Measurements from ENCODE around the gene SIK1.
"Not testable (repeated sequence)": the region's sequence is repeated elsewhere in the genome, so short reads cannot be mapped to it uniquely, and the experiment has no call there.

The SIK1 gene

DNA sequence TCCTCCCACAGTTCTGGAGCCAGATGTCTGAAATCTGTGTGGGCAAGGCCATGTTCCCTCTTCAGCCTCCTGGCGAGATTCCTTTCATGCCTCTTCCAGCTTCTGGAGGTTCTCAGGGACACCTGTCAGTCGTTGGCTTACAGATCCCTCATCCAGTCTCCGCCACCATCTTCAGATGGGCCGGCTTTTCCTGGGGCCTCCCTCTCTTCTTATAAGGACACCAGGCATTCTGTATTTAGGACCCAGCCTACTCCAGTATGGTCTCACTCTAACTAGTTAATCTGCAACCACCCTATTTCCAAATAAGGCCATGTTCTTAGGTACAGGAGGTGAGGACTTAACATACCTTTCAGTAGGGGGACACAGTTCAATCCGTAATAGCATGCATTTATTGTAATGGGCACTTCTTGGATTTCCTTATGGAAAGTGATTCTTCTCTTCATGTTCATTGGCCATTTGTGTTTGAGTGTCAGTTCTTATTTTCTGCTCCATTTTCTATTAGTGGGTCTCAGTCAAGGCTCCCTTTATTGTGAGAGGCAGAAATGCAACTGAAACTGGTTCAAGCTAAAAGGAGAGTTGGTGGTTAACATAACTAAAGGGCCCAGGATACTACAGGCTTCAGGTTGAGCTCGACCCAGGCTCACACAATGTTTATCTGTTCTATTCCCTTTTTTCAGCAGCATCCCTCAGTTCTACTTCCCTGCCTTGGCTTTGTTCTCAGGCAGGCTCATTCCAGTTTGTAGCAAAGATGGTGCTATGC is 12.6 kb upstream of the SIK1 start:
- not testable (repeated sequence) for DNase-seq (ENCODE audit: low read depth in 2 of 2)

DNA sequence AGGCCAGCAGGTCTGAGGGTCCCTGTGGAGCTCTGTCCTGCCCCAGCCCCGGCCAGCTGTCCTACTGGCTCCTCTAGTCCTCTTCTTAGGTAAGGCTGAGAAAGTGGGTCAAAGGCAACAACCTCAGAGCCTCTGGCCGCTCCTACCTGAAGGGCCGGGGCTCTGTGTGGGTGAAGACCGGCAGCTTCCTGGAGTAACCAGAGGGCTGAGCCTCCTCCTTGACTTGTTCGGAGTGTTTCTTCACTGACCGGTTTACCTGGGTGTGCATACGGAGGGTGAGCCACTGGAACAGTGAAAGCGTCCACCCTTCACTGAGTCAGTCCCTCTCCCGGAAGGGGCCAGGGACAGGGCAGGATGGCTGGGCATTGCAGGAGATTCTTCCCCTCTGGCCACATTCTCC is 9.3 kb upstream of the SIK1 start:
- not testable (repeated sequence) for DNase-seq (ENCODE audit: low read depth in 2 of 2)

DNA sequence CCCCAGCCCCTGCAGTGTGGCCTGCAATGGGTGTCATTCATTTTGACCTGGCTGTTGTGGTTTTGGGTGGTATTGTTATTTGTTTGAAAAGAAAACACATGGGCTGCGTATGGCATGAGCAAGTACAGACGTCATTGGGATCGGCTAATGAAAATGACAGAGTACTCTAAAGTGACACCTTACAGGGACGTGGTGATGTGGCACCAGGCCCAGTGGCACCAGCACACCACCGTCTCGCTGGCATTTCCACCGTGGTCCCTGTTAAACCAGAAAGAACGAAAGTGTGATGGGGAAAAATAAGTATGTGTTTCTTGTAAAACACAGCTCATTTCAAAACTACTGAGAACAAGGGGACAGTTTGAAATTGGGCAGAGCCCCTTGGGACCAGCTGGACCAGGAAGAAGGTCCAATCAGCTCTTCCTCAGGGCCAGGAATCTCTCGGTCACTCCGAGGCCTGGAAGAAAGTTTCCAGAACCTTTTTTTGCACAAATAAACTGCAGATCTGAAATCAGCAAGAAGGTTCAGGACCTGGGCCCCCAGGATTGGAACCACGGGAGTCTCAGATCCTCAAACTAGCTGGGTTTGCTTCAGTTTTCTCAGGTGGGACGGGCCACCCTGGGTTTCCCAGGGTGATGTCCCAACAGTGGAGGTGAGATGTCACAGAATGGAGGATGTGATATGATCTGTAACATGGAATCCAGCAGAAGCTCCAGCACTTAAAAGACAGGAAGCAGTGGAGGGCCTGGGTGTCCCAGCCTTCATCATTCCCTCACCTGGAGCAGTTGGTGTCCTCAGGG is 6.6 kb upstream of the SIK1 start:
- not testable (repeated sequence) for DNase-seq (ENCODE audit: low read depth in 2 of 2)

DNA sequence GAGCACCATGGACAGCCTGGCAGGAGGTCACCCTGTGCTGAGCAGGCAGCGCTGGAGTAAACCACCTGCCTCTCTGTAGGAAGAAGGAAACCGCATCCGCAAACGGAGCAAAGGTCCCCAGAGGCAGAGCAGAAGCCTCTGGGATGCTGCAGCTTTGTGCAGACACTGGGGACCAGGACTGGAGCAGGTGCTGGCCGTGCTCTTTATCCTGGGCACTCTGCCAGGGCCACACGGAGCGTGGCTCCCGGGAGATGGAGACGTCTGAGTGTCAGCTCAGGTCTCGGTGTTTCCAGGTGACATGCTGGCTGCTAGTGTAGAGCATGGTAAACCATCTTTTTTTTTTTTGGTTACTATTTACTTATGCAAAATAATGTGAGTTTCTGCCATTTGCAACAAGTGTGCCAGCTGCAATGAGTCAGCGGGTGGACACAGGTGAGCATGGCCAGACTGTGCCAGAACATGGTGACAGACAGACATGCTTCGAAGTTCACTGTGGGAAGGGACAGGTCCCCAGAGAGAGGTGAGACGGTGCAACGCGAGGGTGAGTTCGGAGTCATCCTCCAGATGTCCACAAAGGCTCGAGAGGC is 4.0 kb upstream of the SIK1 start:
- not testable (repeated sequence) for DNase-seq (ENCODE audit: low read depth in 2 of 2)

DNA sequence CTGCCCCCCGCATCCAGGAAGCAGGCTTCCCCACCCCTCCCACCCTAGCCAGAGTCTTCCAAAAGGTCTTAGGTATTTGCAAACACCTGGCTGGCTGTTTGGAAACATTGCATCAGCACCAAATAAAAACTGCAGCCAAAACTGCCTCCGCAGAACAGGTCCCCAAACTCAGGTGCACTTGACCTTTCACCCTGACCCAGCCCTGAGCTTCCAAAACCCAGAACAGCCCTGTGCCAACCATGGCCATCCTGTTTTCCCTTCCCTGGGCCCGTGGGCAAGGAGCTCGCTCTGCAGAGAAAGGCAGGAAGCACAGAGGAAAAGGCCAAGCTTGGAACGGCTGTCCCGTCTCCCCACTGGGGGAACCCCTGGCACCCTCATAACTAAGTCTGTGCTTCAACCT is 2.0 kb upstream of the SIK1 start:
- not testable (repeated sequence) for DNase-seq (ENCODE audit: low read depth in 2 of 2)

DNA sequence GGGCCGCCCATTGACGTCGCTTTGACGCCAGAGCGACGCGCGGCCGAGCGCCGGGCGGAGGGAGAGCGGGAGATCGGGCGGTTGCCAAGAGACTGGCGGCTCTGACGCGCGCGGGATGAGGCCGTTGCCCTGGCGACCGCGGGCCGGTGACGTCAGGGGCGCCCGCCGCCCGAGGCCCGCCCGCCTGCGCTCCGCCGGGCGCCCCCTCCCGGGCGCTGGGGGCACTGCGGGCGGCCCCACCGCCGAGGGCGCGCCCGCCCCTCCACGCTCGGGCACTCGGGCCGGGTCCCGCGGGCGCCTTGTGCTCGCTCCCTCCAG is 270 bp upstream of the SIK1 start:
- not testable (repeated sequence) for DNase-seq (ENCODE audit: low read depth in 2 of 2)

DNA sequence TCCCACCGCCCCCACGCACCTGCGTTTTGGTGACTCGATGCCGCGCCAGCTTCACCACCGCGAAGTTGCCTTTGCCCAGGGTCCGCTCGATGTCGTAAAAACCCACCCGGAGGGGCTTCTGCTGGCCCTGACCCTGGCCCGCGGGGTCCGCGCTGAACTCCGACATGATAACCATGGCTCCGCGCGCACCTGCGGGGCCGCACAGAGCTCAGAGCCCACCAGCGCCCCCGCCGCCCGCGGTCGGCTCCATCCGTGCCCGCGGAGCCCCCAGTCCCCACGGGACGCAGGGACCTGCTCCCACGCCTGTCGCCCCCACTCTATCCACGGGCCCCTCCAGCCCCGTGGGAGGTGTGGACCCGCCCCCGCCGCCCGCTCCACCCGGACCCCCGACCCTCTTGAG is 927 bp downstream of the SIK1 start:
- not testable (repeated sequence) for DNase-seq (ENCODE audit: low read depth in 2 of 2)

DNA sequence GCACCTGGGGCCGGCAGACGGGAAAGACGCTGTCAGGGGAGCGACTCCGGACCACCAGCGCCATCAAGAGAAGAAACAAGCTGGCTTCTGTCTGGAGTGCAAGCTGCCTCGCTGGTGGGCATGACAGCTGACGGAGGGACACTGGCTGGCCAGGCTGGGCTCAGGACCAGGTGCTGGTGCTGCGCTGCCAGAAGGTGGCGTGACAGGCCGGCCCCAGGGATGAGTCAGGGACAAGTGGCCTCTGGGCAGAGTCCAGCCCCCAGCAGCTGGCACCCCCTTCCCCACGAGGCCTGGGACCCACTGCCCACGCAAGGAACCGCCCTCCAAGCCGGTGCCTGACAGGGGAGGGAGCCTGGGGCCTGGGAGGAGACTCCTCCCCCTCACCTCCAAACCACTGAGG is 7.5 kb downstream of the SIK1 start:
- DNase-seq (ENCODE audit: low read depth in 2 of 2) = not testable (repeated sequence)

DNA sequence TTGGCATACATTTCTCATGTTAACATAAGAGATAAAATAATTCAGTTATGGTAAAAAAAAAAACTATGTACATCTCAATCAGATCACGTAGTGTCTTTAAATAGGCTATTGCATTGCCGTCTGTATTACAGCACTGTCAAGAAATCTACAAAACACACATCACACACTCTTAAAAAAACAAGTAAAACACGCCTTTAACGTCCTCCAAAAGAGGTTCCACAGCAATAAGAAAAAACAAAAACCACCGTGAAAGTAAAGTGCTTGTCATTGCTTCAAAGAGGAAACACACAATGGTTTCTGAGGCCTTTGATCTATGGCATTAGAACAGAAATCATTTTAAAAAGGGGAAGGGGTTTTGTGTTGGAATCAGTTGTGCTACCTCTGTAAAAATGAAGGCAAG is 12.4 kb downstream of the SIK1 start:
- not testable (repeated sequence) for DNase-seq (ENCODE audit: low read depth in 2 of 2)

DNA sequence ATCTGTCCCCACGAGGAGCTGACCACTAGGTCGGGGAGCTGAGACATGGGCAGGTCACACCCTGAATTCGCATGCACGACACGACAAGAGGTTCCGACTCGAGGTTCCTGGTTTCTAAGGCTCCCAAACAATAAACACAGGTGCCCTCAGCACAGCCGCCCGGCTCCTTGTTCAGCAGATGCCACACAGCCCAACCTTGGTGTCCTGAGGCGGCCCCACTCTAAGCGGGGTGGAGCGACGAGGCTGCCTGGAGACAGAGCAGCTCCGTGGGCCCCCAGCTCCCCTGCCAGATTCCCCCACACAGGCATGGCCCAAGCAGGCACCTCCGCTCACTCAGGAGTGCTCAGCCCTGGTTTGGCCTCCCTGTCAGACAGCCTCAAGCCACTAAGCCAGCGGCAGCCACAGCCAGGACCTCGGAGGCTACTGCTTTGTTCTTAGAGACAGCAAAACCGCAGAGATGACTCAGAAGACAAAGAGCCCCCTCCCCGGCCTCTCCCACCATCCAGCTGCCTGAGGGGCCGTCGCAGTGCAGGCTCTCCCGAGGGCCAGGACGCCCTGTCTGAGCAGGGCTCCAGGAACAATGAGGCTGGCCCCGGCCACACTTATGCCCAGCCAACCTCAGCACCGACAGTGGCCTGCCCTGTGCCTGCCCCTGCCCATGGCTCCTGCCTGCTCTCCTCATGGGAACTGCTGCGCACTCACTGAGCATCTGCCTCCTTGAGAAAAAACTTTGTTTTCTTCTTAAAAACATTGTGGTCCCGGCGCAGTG is 14.7 kb downstream of the SIK1 start:
- not testable (repeated sequence) for DNase-seq (ENCODE audit: low read depth in 2 of 2)

DNA sequence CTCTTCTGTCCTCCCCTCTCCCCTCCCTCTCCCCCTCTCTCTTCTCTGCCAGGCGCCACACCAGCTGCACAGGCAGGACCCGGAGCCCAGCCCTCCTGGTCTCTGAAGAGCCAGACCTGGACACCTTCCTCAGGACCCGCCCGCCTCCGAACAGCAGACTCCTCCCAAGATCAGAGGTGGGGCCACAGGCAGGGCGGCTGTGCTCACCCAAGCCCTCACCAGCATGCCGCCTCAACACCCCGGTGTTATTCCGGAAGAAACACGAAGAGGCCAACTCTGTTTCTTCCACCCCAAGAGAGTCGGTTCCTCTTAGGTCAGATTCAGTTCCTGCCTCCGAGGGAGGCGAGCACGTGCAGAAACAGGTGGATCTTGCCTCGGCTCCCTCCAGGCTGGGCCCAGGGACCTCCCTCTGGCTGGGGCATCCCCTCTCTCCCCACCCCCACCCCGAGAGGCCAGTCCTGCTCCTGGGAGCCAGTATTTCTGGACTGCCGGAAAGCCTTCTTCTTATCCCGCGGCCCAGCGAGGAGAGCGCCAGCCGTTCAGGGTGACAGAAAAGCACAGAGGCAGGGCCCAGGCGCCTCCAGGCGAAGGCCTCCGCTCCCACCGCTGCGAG is 16.4 kb downstream of the SIK1 start:
- not testable (repeated sequence) for DNase-seq (ENCODE audit: low read depth in 2 of 2)

DNA sequence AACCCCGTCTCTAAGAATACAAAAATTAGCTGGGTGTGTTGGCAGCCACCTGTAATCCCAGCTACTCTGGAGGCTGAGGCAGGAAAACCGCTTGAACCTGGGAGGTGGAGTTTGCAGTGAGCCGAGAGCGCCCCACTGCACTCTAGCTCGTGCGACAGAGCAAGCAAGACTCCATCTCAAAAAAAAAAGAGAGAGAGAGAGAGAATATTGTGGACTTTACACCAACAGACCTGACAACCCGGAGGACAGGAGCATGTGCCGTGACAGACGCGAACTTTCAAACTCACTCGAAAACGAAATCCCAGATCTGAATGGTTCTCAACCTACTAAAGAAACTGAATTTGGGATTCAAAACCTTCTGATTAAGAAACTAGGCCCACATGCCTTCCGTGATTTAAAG is 19.8 kb downstream of the SIK1 start:
- DNase-seq (ENCODE audit: low read depth in 2 of 2) = not testable (repeated sequence)

DNA sequence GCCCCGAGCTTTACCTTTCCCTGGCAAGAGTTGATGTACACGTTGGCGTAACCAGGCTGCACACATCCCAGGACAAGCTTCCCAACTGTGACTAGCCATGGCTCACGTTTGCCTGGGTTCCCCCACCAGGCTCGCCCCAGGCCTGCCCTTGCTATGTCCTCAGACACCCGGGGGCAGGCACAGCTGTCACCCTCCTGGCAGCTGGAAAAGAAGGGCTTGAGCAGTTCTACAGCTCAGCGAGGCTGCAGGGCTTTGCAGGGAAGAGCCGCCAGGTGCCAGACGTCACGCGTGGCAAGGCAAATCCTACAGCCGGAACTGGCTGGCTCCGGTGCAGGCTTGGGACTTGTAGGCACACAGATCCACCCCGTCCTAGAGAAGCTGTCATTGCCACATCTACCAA is 22.5 kb downstream of the SIK1 start:
- DNase-seq (ENCODE audit: low read depth in 2 of 2) = not testable (repeated sequence)

DNA sequence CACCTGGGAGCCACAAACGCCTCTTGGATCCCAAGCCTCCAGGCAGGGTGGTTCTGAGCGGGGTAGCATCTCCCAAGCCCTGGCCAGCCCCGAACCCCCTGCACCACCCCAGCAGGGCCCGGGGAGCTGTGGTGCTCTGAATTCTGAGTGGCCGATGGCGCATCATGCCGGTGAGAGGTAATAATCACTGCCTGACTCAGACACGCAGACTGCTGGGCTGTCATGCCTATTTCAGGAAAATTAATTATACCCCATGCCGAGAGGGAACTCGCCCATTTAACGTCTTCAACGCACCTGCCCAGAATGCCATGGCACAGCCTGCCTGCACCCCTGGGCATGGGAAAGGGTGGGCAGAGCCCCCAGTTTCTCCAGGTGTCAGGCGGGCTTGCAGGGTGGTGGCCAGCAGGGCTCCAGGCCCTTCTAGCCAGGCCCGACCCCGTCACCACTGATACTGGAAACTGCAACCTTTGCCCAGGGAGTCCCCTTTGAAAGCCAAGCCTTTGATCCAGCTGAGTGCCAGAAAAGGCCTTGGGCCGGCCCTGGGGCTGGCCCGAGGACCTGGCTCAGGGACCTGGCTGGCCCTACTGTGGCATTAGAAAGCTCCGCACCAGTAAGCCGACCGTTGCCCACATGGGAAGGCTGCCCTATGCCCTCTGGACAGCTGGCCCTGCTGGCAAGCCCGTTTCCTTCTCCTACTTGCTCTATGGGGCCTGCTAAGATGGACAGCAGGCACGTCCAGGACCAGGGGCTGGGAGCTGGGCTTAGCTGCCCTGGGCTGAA is 23.1 kb downstream of the SIK1 start:
- not testable (repeated sequence) for DNase-seq (ENCODE audit: low read depth in 2 of 2)

DNA sequence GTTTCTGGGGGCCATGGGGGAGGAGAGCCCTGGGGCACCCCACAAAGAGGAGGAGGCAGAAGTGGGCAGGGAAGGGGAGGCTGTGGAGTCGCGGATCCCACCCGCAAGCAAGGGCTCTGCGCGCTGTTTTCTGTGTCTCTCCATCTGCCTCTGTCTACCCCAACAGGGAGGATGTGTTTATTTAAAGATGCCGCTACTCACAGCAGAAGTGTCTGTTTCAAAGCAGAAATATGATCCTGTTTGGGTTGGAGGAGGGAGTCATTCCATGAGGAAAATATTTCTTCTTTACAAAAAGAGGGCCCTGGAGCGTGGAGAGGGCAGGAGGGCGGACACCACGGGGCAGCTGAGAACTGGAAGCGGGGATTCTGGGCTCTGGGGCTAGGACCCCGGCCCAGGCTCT is 25.8 kb downstream of the SIK1 start:
- DNase-seq (ENCODE audit: low read depth in 2 of 2) = not testable (repeated sequence)

DNA sequence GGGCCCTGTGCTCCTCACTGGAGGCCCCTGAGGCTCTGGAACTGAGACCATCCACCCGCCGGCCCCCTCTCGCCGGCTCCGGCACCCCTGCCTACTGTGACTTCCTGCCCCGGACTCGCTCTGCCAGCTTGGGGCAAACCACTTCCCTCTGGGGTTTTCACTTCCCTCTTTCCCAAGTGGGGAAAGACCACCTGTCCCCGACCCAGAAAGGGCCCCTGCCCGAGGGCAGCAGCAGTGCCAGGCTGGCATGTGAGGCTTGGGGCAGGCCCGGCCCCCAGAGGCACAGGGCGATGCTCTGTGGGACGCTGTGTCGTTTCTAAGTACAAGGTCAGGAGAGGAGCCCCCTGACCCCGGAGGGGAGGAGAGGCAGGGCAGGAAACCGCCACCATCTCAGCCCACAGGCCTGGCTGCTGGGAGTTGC is 27.3 kb downstream of the SIK1 start:
- not testable (repeated sequence) for DNase-seq (ENCODE audit: low read depth in 2 of 2)

DNA sequence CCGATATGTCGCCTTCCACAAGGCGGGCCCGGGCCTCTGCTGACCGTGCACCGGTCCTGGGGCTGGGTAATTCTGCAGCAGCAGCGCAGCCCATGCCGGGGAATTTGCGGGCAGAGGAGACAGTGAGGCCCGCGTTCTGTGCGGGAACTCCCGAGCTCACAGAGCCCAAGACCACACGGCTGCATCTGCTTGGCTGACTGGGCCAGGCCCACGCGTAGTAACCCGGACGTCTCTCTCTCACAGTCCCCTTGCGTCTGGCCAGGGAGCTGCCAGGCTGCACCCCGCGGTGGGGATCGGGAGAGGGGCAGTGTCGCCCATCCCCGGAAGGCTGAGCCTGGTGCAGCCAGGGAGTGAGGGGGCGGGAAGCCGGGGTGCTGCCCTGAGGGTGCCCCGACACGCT is 27.8 kb downstream of the SIK1 start:
- not testable (repeated sequence) for DNase-seq (ENCODE audit: low read depth in 2 of 2)

DNA sequence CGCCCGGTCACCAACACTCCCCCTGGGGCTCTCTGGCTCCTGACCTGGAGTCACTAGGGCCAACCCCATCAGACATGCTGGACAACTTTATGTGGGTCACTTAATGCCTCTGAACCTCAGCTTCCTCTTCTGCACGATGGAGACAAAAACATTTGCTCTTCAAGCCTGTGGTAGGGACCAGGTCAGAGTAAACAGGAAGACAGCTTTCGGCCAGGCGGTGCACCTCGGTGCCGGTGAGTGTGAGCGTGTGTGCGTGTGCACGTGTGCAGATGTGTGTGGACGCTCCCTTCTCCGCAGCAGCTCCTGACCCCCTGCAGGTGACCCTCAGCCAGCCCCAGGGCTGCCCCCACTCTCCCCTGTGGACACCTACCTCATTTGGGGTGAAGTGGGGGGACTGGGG is 28.4 kb downstream of the SIK1 start:
- not testable (repeated sequence) for DNase-seq (ENCODE audit: low read depth in 2 of 2)

DNA sequence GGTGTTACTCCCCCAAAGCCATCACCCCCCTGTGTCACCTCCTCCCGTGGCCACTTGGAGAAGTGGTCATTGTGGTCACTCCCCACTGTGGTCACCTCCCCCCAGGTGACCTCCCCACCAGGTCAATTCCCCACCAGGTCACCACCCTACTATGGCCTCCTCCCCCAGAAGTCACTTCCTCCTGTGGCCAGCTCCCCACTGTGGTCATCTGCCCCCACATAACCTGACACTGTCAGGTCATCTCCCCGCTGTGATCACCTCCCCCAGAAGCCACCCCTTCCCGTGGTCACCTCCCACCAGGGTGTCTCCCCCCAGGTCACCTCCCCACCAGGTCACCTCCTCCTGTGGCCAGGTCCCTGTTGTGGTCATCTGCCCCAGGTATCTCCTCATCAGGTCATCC is 28.9 kb downstream of the SIK1 start:
- DNase-seq (ENCODE audit: low read depth in 2 of 2) = not testable (repeated sequence)

DNA sequence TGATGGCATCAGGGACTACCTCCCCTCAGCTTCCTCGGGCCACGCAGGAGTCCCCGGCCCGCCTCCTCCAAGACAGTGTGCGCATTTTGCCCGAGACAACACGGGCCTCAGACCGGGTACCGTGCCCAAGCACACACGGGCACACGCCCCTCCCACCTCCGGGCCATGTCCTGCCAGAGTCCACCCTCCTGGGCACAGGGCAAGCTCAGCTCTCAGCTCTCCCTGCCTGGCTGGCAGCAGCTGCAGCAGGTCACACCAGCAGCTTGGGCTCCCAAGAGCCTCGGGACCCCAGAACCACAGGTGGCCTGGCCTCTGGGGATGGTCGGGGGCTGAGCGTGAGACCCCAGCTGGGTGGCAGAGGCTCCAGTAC is 29.5 kb downstream of the SIK1 start:
- DNase-seq (ENCODE audit: low read depth in 2 of 2) = not testable (repeated sequence)
